Activated T-cell treated with anti-CD3 and anti-CD28 coated beads for 1 hour (primary cell): ENCODE results near the gene ASIC2.

Experiments
- DNase-seq: peaks from one replicate; pipeline ENCODE4 v3.0.0-alpha.2; 2020; ENCODE audit warnings: low read depth

ASIC2 gene

GRCh38 chr17:33071656-33072055 lies 221.4 kb downstream of the ASIC2 start:
- DNase-seq = no peak

- DNase-seq = no peak
Measured at GRCh38 chr17:33057564-33057963, 235.5 kb downstream of the ASIC2 start.

- no peak for DNase-seq
Measured at GRCh38 chr17:33056399-33057146, 236.5 kb downstream of the ASIC2 start.

GRCh38 chr17:33055746-33056145 lies 237.3 kb downstream of the ASIC2 start:
- no peak for DNase-seq

- no peak for DNase-seq
Measured at GRCh38 chr17:33055171-33055611, 237.9 kb downstream of the ASIC2 start.

GRCh38 chr17:33054412-33054811 lies 238.7 kb downstream of the ASIC2 start:
- no peak for DNase-seq

- no peak for DNase-seq
Measured at GRCh38 chr17:33053676-33054075, 239.4 kb downstream of the ASIC2 start.

GRCh38 chr17:33052856-33053255 lies 240.2 kb downstream of the ASIC2 start:
- no peak for DNase-seq

GRCh38 chr17:33050611-33051140 lies 242.4 kb downstream of the ASIC2 start:
- no peak for DNase-seq

GRCh38 chr17:33049781-33050414 lies 243.2 kb downstream of the ASIC2 start:
- peak; percentile 27 for DNase-seq

- DNase-seq = no peak
Measured at GRCh38 chr17:33046361-33047255, 246.5 kb downstream of the ASIC2 start.

- DNase-seq = no peak
Measured at GRCh38 chr17:33045216-33045615, 247.9 kb downstream of the ASIC2 start.

GRCh38 chr17:33044771-33045170 lies 248.3 kb downstream of the ASIC2 start:
- DNase-seq = no peak

GRCh38 chr17:33040461-33040860 lies 252.6 kb downstream of the ASIC2 start:
- no peak for DNase-seq

- DNase-seq = no peak
Measured at GRCh38 chr17:33039874-33040273, 253.2 kb downstream of the ASIC2 start.

GRCh38 chr17:33038740-33039139 lies 254.4 kb downstream of the ASIC2 start:
- DNase-seq = no peak

- no peak for DNase-seq
Measured at GRCh38 chr17:33033176-33033575, 259.9 kb downstream of the ASIC2 start.

- DNase-seq = no peak
Measured at GRCh38 chr17:33028778-33029177, 264.3 kb downstream of the ASIC2 start.

GRCh38 chr17:33028061-33028460 lies 265.0 kb downstream of the ASIC2 start:
- DNase-seq = no peak

GRCh38 chr17:33024688-33025486 lies 268.2 kb downstream of the ASIC2 start:
- no peak for DNase-seq

- no peak for DNase-seq
Measured at GRCh38 chr17:33023790-33024189, 269.3 kb downstream of the ASIC2 start.
